ENCODE data around the gene CAMK1D.
A peak's percentile ranks its signal among the peaks of the same experiment; 100 is the strongest.

CAMK1D gene

DNA sequence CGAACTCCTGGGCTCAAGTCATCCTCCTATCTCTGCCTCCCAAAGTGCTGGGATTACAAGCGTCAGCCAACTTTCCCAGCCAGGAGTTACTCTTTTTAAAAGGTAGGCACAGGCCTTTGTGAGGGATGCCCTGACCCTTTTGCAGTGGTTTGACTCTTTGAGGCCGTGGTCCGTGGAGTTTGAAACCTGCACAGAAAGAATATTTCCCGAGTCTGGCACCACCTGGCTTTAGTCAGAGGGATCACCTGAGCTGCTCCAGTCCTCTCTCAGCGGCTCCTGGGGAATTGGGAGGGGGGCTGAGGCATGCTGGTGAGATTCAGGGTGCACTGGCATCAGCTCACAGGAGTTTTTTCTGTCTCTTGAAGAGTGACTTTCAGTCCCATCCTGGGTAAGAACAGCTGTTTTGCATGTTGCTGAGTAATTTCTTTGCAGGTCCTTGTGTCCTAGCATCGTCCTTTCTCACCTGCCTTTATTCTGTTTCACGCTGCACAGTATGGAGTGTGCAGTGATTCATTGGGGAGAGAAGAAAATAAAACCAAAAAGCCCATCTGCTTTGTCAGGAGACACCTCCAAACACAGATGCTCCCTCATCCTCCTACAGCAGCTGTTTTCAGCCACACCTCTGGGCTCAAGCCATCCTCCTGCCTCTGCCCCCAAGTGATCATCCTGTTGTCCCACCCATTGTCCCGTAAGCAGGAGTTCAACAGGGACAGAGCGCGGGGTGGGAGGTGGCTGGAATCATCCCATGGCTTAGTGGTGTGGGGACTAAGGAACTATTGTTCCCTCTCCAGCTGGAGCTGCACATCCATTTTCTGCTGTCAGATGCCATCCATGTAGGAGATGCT is 284.7 kb downstream of the CAMK1D start:
- DNase-seq: peak; percentile 33

DNA sequence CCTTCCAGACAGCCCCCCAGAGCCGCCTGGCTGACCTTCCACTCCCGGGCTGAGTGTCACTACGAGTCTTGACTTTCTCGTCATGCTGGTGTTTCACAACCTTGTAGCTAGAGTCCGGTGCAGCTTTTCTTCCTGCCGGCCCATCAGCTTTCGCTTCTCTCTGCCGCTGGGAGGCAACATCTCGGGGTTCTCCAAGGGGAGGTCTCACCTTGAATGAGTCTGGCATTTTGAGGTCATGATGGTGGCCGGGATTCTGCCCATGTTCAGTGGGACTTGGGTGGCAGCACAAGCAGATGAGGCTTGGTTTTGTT is 285.2 kb downstream of the CAMK1D start:
- DNase-seq: no peak

DNA sequence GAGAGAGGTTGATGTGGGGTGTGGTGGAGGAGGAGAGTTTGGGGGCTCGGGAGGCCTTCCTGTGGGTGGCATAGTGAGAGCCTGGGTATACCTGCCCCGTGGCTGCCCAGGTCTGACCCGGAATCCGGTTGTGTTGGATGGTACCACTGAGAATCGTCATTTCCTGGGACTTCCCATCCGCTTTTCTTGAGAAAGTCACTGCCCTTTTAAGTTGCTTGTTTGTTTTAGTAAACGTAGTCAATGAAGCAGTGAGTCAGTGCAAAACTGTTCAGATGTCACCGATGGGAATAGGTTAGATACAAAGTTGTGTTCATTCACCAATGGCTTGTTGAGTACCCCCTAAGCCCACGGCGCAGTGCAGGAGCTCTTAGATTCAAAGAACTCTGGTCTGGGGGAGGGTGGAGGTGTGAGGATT is 285.8 kb downstream of the CAMK1D start:
- peak; percentile 59 for DNase-seq

DNA sequence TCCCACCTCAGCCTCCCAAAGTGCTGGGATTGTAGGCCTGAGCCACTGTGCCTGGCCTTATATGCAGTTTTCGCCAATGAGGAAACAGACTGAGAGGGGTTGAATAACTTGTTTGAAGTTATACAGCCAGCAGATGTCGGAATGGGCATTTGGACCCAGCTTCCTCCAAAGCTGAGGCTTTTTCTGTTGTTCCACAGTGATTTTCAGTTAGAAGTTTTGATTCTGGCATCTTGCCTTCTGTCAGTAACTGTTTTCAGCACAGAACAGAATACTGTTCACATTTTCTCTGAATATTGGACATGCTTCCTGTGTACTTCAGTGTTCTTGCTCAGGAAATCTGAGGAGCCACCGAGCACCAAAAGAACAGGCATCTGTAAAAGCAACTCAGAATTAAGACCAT is 287.2 kb downstream of the CAMK1D start:
- DNase-seq: peak; percentile 12

DNA sequence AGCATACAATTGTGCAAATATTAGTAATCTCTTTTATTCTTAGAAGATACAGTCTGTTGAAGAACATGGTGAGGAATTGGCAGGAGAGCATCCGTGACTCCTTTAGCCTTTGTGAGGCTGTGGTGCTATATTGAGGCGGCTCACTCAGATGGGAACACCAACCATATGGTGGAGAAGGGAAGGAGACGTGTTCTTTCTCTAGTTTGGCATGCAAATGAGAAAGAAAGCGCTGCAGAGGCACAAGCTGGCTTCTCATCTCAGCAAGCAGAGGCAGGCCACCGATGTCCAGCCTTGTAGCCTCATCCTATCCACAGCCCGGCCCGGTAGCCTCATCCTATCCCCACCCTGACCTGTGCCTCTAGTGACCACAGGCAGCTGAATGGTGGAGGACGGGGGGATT is 288.3 kb downstream of the CAMK1D start:
- no peak for DNase-seq

DNA sequence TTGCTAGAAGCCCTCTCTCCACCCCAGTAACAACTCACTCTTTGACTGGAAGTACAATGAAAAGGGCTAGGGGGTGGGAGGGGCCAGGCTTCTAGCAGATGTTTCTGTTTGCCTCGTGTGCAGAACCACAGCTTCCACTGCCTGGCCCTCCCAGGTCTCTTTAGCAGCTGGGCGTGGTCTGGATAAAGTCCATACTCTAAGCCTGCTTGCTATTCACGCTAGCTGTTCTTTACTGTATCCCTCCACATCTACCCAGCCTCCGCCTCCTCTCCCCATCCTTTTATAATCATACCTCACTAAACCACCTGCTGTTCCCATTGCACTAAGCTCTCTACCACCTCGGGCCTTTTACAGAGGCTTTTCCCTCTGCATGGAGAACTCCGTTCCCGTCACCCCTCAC is 288.8 kb downstream of the CAMK1D start:
- DNase-seq: peak; percentile 97

DNA sequence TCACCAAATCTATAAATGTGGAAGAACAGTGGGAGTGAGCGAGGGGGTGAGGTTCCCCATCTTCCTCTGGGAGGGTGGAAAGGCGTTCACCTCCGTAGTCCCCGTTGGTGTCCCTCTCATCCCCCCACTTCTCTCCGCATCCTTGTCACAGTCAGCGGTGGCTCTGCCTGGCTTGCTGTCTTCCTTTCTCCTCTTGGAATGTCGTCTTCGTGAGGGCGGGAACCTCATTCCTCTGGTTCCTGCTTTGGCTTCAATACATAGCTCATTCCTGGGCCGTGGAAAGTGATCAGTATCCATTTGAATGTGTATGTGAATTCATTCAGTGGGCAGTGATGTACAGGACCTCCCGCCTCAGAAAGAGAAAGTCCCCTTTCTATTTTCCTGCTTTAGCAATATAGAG is 289.4 kb downstream of the CAMK1D start:
- no peak for DNase-seq

DNA sequence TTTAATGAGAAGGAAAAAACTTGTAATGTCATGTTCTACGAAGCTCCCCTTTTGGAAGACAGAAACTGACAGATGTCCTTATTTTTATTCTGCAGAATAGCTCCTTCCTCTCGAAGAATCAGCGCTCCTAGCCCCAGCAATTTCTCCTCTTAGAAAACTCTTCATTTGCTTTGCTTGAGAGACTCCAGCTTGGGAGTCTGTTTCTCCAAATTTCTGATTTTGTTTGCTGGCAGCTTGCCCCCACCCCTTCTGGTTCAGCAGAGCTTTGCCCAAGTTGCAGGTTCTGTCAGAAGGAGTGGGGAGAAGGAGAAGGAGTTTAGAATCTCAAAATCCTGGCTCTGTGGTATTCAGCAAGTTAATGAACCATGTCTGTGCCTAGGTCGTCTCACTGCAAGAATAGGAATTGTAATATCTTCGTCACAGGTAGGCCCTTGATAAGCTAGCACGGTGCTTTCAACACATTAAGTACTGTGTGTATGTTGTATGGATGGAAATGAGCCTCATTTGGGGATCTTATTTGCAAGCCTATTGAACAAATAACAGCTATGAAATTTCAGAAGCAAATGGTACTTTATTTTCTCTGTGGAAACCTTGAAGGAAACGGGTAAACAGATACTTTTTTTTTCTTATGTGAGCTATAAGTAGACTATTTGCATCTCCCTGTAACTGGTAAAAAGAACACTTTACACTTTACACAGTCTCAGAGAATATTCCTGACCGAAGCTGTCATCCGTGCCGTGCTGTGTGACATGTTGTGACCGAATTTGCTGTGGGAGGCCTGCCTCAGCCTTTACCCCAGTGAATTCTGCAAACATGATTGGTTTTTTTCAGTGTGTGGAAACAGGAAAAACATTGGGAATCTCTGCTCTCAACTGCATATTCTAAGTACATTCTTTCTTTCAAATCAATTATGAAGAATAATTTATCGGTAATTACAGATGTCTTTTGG is 290.9 kb downstream of the CAMK1D start:
- no peak for DNase-seq

DNA sequence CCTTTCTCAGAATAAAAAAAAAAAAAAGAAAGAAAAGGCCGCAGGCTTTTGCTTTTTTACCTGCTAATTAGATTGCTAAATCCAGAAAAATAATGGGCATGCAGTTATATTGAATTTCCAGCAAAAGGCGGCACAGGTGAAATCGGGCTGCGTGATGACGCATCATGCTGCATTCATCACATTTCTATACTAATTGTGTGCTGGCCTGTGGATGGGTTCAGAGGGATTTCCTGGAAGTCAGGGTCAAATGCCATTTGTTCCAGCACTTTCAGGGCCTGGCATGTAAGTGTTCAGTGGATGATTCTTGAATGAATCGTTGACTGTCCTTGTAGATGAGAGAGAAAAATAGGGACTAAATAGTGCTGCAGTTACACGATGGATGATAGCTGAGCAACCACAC is 292.7 kb downstream of the CAMK1D start:
- no peak for DNase-seq

DNA sequence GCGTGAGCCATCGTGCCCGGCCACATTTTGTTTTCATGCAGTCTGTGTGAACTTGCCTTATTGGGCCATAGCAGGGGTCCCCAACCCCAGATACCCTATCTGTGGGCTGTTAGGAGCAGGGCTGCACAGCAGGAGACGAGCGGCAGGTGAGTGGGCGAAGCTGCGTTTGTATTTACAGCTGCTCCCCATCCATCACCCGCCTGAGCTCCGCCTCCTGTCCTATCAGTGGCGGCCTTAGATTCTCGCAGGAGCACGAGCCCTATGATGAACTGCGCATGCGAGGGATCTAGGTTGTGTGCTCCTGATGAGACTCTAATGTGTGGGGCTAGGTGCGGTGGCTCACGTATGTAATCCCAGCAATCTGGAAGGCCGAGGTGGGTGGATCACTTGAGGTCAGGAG is 293.9 kb downstream of the CAMK1D start:
- DNase-seq: no peak

DNA sequence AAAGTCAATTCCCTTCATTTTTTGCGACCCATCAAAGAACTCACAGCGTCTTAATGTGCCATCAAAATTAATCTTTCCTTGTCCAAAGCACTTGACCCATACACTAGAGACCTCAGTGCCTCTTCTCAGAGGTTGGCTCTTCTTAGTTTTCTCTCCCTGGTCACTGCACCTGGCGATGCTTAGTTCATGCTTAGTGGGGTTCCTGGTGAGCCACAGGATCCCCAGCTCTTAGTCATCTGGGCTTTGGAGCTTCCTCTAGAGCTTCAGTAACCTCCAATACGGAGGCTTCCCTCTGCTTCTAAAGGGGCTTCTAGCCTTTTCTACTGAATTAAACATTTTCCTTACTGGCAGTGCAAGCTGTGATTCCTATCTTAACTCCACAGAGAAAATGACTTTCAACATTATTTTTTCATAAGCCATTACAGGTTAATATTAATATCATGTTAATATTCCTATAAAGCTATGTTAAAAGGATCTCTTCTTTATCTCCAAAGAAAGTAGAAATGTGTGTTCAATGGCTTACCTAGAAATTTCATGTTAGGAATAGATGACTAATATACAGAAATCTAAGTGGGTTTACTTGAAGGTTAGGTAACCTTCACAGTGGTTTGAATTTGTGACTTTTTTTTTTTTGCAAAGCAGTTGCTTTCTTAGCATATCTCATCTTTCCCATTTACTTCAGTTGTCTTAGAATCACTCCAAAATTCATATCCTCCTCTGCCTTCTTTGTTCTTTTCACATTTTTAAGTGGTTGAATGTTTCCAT is 295.2 kb downstream of the CAMK1D start:
- DNase-seq: no peak

DNA sequence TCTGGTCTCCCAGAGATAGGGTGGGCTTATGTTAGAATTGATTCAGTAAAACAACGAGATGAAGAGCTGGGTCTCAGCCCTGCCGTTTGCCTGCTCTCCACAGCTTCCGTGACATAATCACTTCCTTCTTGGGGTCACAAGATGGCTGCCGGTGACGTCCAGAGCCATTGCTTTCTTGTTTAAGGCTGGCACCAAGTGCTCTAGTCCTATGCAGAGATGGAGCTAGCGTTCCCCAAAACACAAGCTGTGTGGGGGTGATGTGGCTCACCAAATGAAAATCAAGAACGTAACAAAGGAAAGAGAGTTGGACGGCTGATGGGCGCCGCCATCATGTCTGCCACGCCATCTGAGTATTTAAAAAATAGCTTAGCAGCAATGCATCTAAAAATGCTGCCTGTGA is 296.1 kb downstream of the CAMK1D start:
- no peak for DNase-seq

DNA sequence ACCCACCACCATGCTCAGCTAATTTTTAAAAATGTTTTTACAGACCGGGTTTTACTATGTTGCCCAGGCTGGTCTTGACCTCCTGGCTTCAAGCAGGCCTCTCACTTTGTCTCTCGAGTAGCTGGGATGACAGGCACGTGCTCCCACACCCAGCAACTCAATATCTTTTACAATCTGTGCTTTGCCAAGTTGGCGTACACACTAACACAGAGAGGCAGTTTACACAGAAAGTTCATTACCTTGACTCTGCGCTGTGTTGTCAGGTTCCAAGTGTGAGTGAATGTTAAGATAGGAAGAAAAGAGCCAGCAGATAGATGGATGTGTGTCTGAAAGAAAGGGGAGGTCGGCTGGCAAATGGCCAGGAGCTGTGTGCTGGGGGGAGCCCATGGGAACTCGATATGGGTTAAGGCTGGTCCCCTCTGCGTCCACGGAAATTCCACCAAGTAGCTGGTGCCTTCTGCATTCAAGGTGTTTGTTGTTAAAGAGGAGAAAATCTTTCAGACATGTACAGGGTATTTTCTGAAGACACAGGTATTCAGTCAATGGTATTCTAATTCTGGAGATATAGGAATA is 299.8 kb downstream of the CAMK1D start:
- DNase-seq: no peak

DNA sequence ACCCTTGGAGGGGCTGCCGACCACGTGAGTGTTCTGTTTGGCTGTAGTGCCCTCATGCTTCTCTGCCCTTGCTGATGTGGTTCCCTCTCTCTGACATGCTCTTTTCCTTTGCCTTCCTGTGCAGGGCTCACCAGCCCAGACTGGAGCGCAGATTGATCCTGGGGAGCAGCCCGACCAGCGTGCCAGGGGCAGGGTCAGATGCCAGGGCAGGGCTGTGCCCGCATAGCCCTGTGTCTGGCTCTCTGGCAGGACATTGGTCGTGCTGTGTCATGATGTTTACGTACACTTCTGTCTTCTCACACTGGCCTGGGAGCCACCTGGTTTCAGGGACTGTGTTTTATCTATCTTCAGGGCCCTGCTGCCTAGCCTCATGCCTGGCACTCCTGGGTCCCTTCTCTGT is 300.8 kb downstream of the CAMK1D start:
- DNase-seq: peak; percentile 7

DNA sequence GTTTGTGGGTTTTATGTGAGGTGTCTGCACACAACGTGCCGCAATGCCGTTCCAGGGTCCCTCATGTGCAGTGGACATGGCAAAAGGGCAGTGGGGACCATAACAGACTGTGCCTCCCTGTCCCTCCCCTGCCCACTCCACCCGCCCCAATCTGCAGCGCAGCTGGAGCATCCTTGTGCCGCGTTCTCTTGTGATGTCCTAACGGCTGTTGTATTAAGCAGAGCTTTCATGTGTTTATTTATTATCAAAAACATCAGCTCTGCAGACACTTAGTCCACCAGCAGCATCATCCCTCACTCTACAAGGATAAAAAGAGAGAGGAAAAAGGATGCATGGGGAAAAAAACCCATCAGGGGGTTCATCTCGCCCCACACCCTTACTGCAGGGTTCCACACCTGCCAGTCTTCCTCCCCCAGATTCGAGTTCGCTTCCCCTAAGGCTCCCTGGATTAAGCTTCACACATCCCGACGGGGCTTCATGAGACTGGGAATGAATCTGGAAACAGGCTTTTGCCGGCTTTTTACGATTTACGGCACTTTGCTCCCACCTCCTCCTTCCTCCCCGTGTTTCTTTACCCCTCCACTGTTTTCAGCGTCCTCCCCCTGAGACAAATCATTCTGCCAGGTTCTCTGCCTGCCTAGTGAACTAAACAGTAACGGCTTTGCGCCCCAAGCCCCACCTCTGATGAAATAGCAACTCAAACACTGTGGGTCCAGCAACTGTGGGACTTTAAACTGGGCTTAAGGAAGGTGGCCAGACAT is 301.4 kb downstream of the CAMK1D start:
- no peak for DNase-seq

DNA sequence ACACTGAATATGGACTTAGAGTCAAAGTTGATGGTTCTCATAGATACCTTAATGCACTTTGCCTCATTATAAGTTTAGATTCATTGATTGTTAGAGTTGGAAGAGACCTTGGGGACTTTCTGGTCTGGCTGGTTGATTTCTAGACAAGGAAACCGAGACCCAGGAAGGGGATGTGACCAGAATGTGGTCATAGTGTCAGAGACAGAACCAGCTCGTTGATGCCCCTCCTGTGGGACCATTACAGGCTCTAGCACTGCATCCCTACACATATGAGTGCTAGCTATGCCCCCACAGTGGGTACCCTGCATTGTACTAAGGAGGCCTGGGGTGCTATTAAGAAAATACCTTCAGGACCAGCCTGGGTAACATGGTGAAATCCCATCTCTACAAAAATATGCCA is 306.6 kb downstream of the CAMK1D start:
- DNase-seq: no peak

DNA sequence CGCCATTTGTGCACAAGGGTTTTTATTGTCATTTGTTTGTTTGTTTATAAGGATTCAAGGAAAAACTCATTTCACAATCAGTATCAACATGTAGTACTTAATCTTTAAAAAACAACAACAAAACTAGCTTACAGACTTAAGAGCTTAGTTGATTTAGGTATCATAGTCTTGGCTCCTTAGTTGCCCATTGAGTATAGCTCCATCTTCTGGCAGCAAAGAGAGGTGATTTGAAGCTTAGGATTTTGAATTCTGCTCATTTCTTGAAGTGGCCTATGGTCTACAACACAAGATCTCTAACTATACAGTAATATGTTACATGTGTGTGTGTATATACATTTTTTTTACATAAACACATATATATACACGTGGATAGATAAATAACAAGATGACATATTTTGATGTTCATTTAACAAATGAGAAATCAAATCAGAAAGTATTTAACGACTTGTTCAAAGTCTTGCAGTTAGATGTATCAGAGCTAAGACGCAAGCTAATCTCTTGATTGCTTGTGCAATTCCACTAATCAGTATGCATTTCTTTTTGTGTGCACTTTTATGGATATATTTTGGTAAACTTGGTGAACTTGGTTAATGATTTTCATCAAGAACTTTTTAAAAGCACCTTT is 307.3 kb downstream of the CAMK1D start:
- peak; percentile 89 for DNase-seq

DNA sequence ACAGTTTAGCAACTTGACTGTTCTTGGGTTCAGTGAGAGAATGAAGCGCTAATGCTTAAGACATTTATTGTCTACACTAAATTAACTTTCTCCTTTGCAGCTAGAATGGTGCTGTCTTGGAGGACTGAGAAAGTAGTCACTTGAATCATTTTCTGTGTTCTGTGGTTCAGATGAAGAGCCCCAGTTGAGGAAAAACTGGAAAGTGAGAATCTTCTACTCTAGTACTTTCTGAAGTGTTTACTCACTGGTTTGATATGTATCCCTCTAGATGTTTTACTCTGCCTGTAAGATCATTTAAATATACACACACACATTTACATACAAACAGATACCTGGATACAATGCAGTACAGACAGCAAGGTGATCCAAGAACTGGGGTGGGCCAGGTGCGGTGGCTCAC is 308.1 kb downstream of the CAMK1D start:
- no peak for DNase-seq

DNA sequence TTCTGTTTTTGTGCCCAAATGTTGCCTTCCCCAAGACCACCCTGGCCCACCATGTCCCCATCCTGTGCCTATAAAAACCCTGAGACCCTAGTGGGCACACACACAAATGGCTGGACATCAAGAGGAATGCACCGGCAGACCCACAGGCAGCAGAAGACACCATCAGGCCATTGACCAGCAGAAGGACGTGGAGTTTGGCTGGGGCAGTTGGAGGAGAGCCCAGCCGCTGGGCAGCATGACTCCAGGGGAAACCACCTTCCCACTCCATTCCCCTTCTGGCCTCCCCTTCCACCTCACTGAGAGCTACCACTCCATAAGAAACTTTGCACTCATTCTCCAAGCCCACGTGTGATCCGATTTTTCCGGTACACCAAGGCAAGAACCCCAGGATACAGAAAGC is 309.2 kb downstream of the CAMK1D start:
- DNase-seq: no peak

DNA sequence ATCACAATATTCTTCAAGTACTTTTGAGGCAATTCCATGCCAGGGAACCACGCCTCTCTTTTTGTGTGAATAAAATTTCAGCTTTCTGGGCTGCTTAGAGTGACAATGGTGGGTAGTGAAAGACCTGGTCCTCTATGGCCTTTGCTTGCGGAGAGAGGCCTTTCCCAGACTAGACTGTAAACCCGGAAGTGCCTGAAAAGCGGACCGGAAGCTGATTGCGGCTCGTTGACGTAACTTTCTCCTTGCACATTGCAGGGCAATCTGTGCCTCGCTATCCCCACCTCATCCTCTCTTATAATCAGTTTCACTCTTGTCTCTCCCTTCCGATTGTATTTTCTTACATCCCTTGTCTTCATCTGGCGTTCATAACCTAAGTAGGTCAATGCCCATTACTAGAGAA is 310.4 kb downstream of the CAMK1D start:
- DNase-seq: no peak

DNA sequence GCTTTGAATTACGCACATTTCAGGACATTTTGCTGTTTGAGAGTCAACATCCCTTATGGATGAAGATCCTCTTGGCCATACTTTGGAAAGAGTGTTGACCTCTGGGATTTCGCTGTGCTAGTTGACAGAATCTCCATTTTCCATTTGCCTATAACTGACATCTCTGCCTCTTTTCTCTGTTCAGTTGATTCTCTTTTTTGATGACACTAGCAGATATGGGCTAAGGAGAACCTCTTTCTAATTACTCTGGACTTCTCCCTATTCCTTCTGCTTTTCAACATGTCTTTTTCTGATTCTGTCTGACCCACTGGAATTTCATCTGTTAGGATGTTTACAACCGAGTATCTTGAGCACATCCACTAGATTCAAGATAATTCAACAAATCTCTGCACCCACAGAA is 311.5 kb downstream of the CAMK1D start:
- DNase-seq: no peak

DNA sequence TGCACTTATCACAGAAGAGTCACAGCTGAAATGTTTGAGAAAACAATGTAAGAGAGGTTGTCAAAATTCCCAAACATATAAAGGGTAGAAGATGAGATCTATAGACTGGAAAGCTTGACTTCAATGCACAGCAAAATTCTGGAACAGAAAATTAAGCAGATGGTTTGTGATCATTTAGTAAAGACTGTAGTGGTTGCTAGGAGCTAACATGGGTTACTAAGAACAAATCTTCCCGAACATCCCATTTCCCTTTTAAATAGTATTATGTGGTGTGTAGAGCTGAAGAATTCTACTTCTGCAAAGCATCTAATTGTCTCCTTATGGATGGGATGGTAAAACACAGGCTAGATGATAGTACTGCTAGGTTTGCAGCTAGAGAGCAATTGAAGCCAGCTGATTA is 312.3 kb downstream of the CAMK1D start:
- DNase-seq: no peak
